Measurements from ENCODE around the gene ABCD2.

- TF ChIP-seq, protein P1, sequence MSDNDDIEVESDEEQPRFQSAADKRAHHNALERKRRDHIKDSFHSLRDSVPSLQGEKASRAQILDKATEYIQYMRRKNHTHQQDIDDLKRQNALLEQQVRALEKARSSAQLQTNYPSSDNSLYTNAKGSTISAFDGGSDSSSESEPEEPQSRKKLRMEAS (IDR thresholded peaks at IDR 0.05; ENCODE audit: low read depth, low read length), result no peak
- TF ChIP-seq, protein P2, sequence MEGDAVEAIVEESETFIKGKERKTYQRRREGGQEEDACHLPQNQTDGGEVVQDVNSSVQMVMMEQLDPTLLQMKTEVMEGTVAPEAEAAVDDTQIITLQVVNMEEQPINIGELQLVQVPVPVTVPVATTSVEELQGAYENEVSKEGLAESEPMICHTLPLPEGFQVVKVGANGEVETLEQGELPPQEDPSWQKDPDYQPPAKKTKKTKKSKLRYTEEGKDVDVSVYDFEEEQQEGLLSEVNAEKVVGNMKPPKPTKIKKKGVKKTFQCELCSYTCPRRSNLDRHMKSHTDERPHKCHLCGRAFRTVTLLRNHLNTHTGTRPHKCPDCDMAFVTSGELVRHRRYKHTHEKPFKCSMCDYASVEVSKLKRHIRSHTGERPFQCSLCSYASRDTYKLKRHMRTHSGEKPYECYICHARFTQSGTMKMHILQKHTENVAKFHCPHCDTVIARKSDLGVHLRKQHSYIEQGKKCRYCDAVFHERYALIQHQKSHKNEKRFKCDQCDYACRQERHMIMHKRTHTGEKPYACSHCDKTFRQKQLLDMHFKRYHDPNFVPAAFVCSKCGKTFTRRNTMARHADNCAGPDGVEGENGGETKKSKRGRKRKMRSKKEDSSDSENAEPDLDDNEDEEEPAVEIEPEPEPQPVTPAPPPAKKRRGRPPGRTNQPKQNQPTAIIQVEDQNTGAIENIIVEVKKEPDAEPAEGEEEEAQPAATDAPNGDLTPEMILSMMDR (IDR thresholded peaks at IDR 0.05; ENCODE audit: low read depth, low read length), result no peak
- no peak for TF ChIP-seq POLR2A (IDR thresholded peaks at IDR 0.05; ENCODE audit: extremely low read depth, insufficient read length)
Observed at GRCh38 chr12:39592295-39592694, 27.3 kb downstream of the ABCD2 start.

Data from NB4 (cell line).